Astrocyte (in vitro differentiated cells and primary cell): Measurements from ENCODE around the gene COL16A1.

Experiments used
- EZH2 ChIP-seq: IDR thresholded peaks from 2 replicates; pipeline ENCODE4 v1.6.1; 2012; ENCODE audit warnings: mild to moderate bottlenecking, low read length, inconsistent platforms; ENCODE audit not compliant: insufficient read depth
- TF ChIP-seq, protein P1 (sequence below): IDR thresholded peaks from 2 replicates; pipeline ENCODE4 v1.5.1; 2011; ENCODE audit warnings: low read depth, mild to moderate bottlenecking, inconsistent platforms, low read length, moderate library complexity; ENCODE audit not compliant: insufficient read depth

DNA sequence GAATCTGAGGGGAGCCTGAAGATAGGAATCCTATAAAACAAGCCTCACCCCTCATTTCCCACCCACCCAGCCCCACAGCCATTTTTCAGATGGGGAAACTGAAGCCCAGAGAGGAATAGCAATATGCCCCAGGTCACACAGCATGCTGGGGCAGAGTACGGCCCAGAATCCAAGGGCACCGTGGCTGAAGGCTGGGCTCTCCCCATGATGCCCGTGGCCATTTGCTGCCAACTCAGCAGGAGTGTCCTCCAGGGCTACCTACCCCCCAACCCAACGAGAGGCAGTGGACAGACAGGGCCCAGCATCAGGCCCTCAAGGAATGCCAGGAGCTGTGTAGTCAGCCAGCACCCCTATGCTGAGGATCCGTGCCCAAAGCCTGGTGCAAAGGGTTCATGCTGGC is 8.5 kb downstream of the COL16A1 start:
- no peak for TF ChIP-seq EZH2
- TF ChIP-seq, protein P1, sequence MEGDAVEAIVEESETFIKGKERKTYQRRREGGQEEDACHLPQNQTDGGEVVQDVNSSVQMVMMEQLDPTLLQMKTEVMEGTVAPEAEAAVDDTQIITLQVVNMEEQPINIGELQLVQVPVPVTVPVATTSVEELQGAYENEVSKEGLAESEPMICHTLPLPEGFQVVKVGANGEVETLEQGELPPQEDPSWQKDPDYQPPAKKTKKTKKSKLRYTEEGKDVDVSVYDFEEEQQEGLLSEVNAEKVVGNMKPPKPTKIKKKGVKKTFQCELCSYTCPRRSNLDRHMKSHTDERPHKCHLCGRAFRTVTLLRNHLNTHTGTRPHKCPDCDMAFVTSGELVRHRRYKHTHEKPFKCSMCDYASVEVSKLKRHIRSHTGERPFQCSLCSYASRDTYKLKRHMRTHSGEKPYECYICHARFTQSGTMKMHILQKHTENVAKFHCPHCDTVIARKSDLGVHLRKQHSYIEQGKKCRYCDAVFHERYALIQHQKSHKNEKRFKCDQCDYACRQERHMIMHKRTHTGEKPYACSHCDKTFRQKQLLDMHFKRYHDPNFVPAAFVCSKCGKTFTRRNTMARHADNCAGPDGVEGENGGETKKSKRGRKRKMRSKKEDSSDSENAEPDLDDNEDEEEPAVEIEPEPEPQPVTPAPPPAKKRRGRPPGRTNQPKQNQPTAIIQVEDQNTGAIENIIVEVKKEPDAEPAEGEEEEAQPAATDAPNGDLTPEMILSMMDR: no peak
